SH-SY5Y (cell line): ENCODE results near the gene TGFBR3L.

Source experiments
- GATA2 ChIP-seq: IDR thresholded peaks from 2 replicates; pipeline ENCODE4 v1.6.1; 2011; ENCODE audit warnings: mild to moderate bottlenecking, low read depth, low read length
- GATA3 ChIP-seq: IDR thresholded peaks from 2 replicates; pipeline ENCODE4 v1.6.1; 2011; ENCODE audit warnings: low read depth, mild to moderate bottlenecking, low read length, moderate library complexity

- TF ChIP-seq GATA2, result no peak
- no peak for TF ChIP-seq GATA3
Measured at GRCh38 chr19:7965259-7965841, 50.7 kb downstream of the TGFBR3L start.
